ENCODE data around the gene CFAP65. TPM values are rescaled to one million over a fixed set of nuclear protein-coding genes. Genes with fewer than 3 reads are reported as not detected.

The CFAP65 gene
- total RNA-seq, 6 experiments from 2014 or later = not detected

DNA sequence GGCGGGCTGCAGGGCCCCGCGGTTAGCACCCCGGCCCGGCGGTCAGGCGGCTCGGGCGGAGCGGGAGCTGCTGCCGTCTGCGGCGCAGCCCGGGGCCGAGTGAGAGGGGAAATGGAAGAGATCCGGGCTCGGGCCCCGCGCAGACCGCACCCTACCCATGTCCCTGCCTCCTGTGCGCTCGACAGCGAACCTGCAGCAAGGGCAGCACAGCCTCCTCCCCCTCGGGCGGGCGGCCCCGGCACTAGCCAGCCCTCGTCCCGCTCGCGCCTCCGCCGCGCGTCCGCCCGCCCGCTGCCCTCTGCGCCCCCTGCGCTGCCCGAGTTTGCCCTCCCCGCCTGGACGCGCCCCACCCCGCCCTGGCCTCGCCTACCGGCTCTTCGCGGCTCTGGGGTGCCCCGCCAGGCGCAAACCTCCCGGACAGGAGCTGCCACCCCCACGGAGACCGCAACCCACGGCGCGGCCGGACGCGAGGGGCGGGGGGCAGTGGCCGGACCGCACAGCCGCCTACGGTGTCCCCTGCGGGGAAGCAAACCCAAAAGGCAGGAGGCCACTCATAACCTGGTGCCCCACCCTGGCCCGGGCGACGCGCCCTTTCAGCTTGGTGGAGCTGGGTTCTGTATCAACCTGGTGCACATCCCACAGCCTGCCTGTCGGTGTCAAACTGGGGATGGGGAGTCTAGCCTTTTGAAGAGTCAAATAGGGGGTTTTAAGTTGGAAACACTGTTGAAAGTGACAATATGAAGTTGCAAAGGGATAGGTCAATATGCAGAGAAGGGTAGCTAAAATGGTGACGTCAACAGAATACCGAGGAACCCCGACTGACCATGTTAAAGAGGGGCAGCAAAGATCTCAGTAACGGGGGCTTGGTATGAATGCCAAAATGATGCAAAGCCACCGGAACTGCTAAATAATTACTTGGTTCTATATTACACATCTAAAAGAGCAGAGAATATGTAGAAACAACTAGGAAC, 19.8 kb upstream of the CFAP65 start, which contains the start of gene IHH:
IHH (minus strand) TSS at position 101 of the 971 bp plus-strand sequence. CDS start 454 bp downstream, outside the sequence.
- TF ChIP-seq CTCF (IDR thresholded peaks at IDR 0.05) = no peak
- Mint-ChIP-seq H3K4me1 (ENCODE audit: low read depth) (peaks cover 15% of the 10 kb centered on the region), H3K27me3 (ENCODE audit: insufficient read depth) (peaks cover 50% of the 10 kb centered on the region), H3K27ac (no peak within 1 kb of the TSS), H3K9me3 (no peaks in the 10 kb centered on the region), H3K36me3 (ENCODE audit: low read depth) (no peaks in the 10 kb centered on the region), H3K4me3 (no peak within 1 kb of the TSS)
- no peak for DNase-seq

DNA sequence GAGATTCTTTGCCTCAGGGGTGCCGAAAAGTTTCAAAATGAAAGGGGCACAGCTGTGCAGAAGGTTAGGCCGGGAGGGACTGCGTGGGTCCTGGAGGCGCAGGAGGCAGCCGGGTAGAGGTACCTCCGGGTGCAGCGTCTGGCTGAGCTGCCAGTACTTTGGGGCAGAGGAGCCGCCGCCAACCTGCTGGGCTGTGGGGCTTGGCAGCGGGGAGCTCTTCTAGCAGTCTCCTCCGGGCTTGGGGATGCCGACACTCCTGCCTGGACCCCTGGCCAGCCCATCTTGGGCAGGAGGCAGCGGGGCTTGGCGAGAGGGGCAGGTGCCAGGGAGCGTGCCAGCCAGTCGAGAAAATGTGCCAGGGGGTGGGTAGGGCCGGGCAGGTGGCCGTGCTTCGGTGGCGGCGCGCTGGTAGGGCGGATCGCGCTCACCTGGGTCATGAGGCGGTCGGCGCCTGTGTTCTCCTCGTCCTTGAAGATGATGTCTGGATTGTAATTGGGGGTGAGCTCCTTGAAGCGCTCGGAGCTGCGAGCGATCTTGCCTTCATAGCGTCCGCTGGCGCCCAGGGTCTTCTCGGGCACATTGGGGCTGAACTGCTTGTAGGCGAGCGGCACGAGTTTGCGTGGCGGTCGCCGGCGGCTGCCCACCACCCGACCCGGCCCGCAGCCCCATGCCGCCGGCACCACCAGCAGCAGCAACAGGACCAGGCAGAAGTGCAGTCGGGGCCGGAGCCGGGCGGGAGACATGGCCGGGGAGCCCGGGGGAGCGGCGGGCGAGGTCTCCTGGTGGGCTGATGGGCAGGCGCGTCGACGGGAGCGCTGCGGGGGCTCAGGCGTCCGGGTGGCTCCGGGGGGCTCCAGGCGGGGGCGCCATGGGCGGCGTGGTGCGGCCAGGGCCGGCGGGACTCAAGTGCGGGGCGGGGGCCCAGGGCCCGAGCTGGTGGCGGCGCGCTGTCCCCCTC, 18.7 kb upstream of the CFAP65 start:
- Mint-ChIP-seq H3K27ac (no peak overlapping the region), H3K4me3 (peak overlapping the region; percentile 31; the same call in 1 of the 2 replicates), H3K36me3 (ENCODE audit: low read depth) (no peaks in the 10 kb centered on the region), H3K27me3 (ENCODE audit: insufficient read depth) (peaks cover 53% of the 10 kb centered on the region), H3K4me1 (ENCODE audit: low read depth) (peaks cover 15% of the 10 kb centered on the region), H3K9me3 (no peaks in the 10 kb centered on the region)
- TF ChIP-seq CTCF (IDR thresholded peaks at IDR 0.05) = no peak
- no peak for DNase-seq

GRCh38 chr2:219059375-219059724, 18.0 kb upstream of the CFAP65 start:
- peak overlapping the region; percentile 31; the same call in 1 of the 2 replicates for H3K4me3 Mint-ChIP-seq
- peaks cover 54% of the 10 kb centered on the region for H3K27me3 Mint-ChIP-seq (ENCODE audit: insufficient read depth)
- no peak overlapping the region for H3K27ac Mint-ChIP-seq
- peaks cover 15% of the 10 kb centered on the region for H3K4me1 Mint-ChIP-seq (ENCODE audit: low read depth)
- no peak for TF ChIP-seq CTCF (IDR thresholded peaks at IDR 0.05)
- DNase-seq = no peak
- H3K36me3 Mint-ChIP-seq (ENCODE audit: low read depth) = no peaks in the 10 kb centered on the region
- H3K9me3 Mint-ChIP-seq = no peaks in the 10 kb centered on the region

DNA sequence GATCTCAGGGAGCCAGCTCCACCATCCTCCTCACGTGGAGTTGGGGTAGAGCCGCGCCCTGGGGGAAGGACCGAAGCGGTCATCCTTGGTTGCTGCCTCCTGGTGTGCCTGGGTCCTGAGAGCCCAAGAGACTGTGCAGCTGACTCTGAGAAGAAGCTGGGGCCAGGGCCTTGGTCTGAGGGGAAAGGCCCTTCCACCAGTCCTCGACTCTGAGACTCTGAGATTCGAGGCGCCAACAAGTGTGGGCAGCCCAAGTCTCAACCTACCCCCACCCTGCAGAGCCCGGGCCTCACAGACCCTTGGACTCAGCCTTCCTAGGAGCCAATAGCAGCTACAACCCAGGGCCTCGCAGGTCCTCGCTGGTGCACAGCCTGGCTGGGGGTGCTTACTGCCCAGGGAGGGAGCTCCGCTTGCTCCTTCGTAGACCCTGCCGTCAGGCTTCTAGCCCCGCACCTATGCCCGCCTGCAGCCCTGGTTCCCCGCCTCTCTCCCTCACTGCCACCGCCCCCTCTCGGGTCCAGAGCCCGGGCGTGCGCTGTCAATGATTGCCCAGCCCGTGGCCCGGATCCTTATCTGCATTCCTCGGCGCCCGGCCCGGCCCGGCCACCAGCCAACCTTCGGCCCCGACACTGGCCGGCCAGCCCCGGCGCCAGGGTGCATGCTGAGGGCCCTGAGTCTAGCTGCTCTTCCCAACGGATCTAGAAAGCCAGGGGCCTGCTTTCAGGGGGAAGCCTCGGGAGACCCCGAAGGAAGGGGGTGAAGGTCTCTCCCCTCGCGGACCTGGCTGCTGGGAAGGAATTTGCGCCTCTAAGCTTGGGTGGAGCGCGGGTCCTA, 17.4 kb upstream of the CFAP65 start:
- H3K27me3 Mint-ChIP-seq (ENCODE audit: insufficient read depth) = peaks cover 59% of the 10 kb centered on the region
- no peaks in the 10 kb centered on the region for H3K36me3 Mint-ChIP-seq (ENCODE audit: low read depth)
- peak overlapping the region; percentile 31; the same call in 1 of the 2 replicates for H3K4me3 Mint-ChIP-seq
- peak; percentile 19 for DNase-seq
- no peak overlapping the region for H3K27ac Mint-ChIP-seq
- H3K9me3 Mint-ChIP-seq = no peaks in the 10 kb centered on the region
- H3K4me1 Mint-ChIP-seq (ENCODE audit: low read depth) = peaks cover 15% of the 10 kb centered on the region
- no peak for TF ChIP-seq CTCF (IDR thresholded peaks at IDR 0.05)
